Measurements from ENCODE around the gene RGS19.

Gene RGS19

DNA sequence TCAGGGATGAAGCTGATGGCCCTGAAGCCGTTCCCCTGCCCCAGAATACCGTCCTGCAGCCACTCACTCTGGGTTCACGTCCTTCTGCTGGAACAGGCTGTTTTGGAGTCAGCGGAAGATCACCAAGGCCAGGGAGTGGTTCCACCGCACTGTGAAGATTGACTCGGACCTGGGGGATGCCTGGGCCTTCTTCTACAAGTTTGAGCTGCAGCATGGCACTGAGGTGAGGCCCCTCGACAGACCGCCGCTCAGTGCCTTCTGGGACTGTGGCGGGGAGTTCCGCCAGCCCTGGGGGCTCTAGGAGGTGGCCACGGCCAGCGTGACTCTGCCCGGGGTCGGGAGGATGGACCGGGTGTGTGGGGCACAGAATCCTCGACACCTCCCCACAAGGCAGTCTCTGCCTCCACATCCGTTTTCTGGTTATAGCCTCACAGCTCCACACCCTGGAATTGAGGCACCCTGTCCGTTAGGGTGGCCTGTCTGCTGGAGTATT lies 47.5 kb downstream of the RGS19 start:
- no peaks in the 10 kb centered on the region for H3K27me3 ChIP-seq (replicated peaks in 2 of 5; ENCODE audit: control insufficient read depth in 4 of 5, insufficient read depth in 5 of 5, low read length in 4 of 5)
- WGBS (ENCODE audit: insufficient coverage) = 98% methylated on average over 19 of the region's 19 CpGs
- DNase-seq = no peak
- CTCF ChIA-PET = interaction anchor here (1.0 to 1.2 kb wide), 3 partner anchors 10 to 20 kb away, joined by 3 to 5 read pairs (median 3); no protein-coding TSS in a partner anchor
- H3K4me1 ChIP-seq (ENCODE audit: control extremely low read depth in 1 of 4, control insufficient read depth in 4 of 4, insufficient read depth in 4 of 4, low read length in 3 of 4) = peaks cover 0 to 16% (median 8%) of the 10 kb centered on the region in 4 experiments
- no peak overlapping the region for H3K4me3 ChIP-seq (ENCODE audit: control insufficient read depth in 1 of 7, extremely low read depth in 1 of 7, insufficient read depth in 4 of 7, low read depth in 2 of 7, low read length in 6 of 7)
- POLR2A ChIA-PET = no interaction called here
- no peak overlapping the region for H3K27ac ChIP-seq (ENCODE audit: insufficient read depth in 1 of 2, low read depth in 1 of 2, low read length in 2 of 2, poor library complexity in 1 of 2, severe bottlenecking in 2 of 2)
- no peaks in the 10 kb centered on the region for H3K9me3 ChIP-seq (ENCODE audit: control extremely low read depth in 1 of 5, control insufficient read depth in 4 of 5, insufficient read depth in 2 of 5, low read depth in 1 of 5, low read length in 4 of 5)
- H3K36me3 ChIP-seq (ENCODE audit: control insufficient read depth in 4 of 4, insufficient read depth in 4 of 4, low read length in 3 of 4) = peaks cover 17 to 75% (median 71%) of the 10 kb centered on the region in 4 experiments

DNA sequence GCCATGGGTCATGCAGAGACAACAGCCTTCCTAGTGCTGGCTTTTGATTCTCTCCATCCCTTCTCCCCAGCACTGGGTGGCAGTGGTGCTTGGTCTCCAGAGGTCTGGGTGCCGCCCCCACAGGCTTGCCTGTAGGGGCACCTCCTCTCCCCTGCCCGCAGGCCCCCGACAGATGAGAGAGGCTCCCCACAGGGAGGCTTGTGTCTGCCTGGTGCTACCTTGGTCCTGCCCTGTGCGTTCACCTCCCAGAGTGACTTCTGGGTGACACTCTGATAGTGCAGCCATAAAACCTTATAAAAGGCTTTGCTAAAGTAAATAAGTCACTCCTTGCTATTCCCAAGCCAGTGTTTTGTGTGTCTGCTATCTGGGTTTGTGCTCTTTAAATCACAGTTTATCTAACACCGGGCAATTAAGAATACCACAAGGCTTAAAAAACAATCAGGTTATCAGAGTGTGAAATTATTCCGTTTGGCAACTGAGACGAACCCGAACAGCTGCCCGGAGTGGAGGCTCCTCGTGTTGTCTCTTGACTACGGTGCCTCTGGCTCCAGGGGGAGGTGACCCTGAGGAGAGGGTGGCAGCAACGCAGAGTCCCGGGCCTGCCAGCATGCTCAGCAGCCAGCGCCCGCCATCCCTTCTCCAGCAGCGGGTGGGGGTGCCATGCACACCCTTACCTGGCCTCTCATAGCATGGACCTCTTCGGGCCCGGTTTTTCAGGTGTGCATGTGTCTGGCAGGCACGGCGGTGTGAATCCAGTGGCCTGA lies 48.8 kb downstream of the RGS19 start:
- peaks cover 20 to 88% (median 76%) of the 10 kb centered on the region in 4 experiments for H3K36me3 ChIP-seq (ENCODE audit: control insufficient read depth in 4 of 4, insufficient read depth in 4 of 4, low read length in 3 of 4)
- no peak overlapping the region for H3K4me3 ChIP-seq (ENCODE audit: control insufficient read depth in 1 of 7, extremely low read depth in 1 of 7, insufficient read depth in 4 of 7, low read depth in 2 of 7, low read length in 6 of 7)
- ChIA-PET POLR2A (no interaction called here), CTCF (interaction anchor here (1.0 to 1.2 kb wide), 2 partner anchors 9 to 22 kb away, joined by 3 to 5 read pairs; no protein-coding TSS in a partner anchor)
- no peak overlapping the region for H3K27ac ChIP-seq (ENCODE audit: insufficient read depth in 1 of 2, low read depth in 1 of 2, low read length in 2 of 2, poor library complexity in 1 of 2, severe bottlenecking in 2 of 2)
- H3K4me1 ChIP-seq (ENCODE audit: control extremely low read depth in 1 of 4, control insufficient read depth in 4 of 4, insufficient read depth in 4 of 4, low read length in 3 of 4) = peaks cover 0 to 3% (median 0%) of the 10 kb centered on the region in 4 experiments
- WGBS (ENCODE audit: insufficient coverage) = 96% methylated on average over 19 of the region's 20 CpGs
- DNase-seq = no peak
- H3K9me3 ChIP-seq (ENCODE audit: control extremely low read depth in 1 of 5, control insufficient read depth in 4 of 5, insufficient read depth in 2 of 5, low read depth in 1 of 5, low read length in 4 of 5) = no peaks in the 10 kb centered on the region
- no peaks in the 10 kb centered on the region for H3K27me3 ChIP-seq (replicated peaks in 2 of 5; ENCODE audit: control insufficient read depth in 4 of 5, insufficient read depth in 5 of 5, low read length in 4 of 5)

DNA sequence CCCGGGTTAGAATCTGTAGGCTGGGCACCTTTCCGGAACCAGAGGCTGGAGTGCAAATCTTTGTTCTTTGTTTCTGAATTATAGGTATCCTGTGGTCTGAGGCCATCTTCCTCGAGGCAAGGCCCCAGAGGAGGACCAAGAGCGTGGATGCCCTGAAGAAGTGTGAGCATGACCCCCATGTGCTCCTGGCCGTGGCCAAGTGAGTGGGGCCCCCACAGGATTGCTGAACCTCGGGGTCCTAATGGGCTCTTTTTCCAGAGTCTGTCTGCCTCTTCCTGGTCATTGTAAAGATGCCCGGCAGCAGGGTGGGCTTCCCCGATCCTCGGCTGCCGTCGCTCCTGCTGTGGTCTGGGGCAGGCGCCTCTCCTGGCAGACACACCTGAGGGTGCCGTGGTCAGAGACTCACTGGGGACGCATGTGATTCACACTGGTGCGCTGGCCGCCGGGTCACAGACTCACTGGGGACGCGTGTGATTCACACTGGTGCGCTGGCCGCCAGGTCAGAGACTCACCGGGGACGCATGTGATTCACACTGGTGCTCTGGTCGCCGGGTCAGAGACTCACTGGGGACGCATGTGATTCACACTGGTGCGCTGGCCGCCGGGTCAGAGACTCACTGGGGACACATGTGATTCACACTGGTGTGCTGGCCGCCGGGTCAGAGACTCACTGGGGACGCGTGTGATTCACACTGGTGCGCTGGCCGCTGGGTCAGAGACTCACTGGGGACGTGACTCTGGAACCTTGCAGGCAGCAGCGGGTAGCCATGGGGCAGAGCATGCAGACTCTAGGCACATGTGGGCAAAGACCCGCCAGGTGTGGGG lies 49.8 kb downstream of the RGS19 start:
- H3K4me3 ChIP-seq (ENCODE audit: control insufficient read depth in 1 of 7, extremely low read depth in 1 of 7, insufficient read depth in 4 of 7, low read depth in 2 of 7, low read length in 6 of 7) = no peak overlapping the region
- ChIA-PET CTCF (interaction anchor here (1.0 to 3.1 kb wide), 2 partner anchors 9 to 10 kb away, joined by 3 to 16 read pairs; no protein-coding TSS in a partner anchor), POLR2A (no interaction called here)
- H3K27me3 ChIP-seq (replicated peaks in 2 of 5; ENCODE audit: control insufficient read depth in 4 of 5, insufficient read depth in 5 of 5, low read length in 4 of 5) = no peaks in the 10 kb centered on the region
- no peak overlapping the region for H3K27ac ChIP-seq (ENCODE audit: insufficient read depth in 1 of 2, low read depth in 1 of 2, low read length in 2 of 2, poor library complexity in 1 of 2, severe bottlenecking in 2 of 2)
- no peaks in the 10 kb centered on the region for H3K9me3 ChIP-seq (ENCODE audit: control extremely low read depth in 1 of 5, control insufficient read depth in 4 of 5, insufficient read depth in 2 of 5, low read depth in 1 of 5, low read length in 4 of 5)
- H3K36me3 ChIP-seq (ENCODE audit: control insufficient read depth in 4 of 4, insufficient read depth in 4 of 4, low read length in 3 of 4) = peaks cover 26 to 93% (median 81%) of the 10 kb centered on the region in 4 experiments
- WGBS (ENCODE audit: insufficient coverage) = 98% methylated on average over 37 of the region's 38 CpGs
- no peak for DNase-seq
- H3K4me1 ChIP-seq (ENCODE audit: control extremely low read depth in 1 of 4, control insufficient read depth in 4 of 4, insufficient read depth in 4 of 4, low read length in 3 of 4) = no peaks in the 10 kb centered on the region

DNA sequence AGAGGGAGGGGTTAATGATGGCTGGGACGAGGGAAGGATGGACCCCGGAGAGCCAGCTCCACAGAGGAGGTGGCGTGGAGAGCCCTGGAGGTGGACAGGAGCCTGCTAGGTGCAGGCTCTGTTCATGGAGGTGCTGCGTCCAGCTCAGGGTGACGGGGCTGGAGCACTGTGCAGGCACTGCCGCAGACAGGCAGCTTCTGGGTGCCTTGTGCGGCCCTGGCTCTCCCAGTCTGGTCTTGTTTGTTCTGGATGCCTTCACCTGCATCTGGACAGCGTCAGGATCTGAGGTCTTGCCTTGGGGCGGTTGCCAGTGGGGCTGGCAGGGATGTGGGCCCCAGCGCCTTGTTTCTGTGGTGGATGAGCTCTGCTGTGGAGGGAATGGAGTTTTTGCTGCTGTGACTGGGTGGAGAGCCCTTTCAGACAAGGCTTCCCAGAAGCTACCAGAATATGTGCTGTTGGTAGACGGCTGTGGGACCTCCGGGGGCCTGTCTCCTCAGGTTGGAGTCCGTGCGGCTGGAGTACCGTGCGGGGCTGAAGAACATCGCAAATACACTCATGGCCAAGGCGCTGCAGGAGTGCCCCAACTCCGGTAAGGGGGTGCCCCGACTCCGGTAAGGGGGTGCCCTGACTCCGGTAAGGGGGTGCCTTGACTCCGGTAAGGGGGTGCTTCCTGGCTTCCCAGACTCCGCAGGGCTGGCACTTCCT lies 51.2 kb downstream of the RGS19 start:
- ChIA-PET POLR2A (interaction anchor here (0.5 kb wide), 1 partner anchor 31 kb away, joined by 5 read pairs; no protein-coding TSS in a partner anchor), CTCF (interaction anchor here (1.4 to 3.1 kb wide), 2 partner anchors 10 to 29 kb away, joined by 5 to 16 read pairs; no protein-coding TSS in a partner anchor)
- Histone ChIP-seq H3K9me3 (ENCODE audit: control extremely low read depth in 1 of 5, control insufficient read depth in 4 of 5, insufficient read depth in 2 of 5, low read depth in 1 of 5, low read length in 4 of 5) (no peaks in the 10 kb centered on the region), H3K36me3 (ENCODE audit: control insufficient read depth in 4 of 4, insufficient read depth in 4 of 4, low read length in 3 of 4) (peaks cover 30 to 95% (median 85%) of the 10 kb centered on the region in 4 experiments), H3K4me1 (ENCODE audit: control extremely low read depth in 1 of 4, control insufficient read depth in 4 of 4, insufficient read depth in 4 of 4, low read length in 3 of 4) (no peaks in the 10 kb centered on the region), H3K27ac (ENCODE audit: insufficient read depth in 1 of 2, low read depth in 1 of 2, low read length in 2 of 2, poor library complexity in 1 of 2, severe bottlenecking in 2 of 2) (no peak overlapping the region), H3K27me3 (replicated peaks in 2 of 5; ENCODE audit: control insufficient read depth in 4 of 5, insufficient read depth in 5 of 5, low read length in 4 of 5) (no peaks in the 10 kb centered on the region), H3K4me3 (ENCODE audit: control insufficient read depth in 1 of 7, extremely low read depth in 1 of 7, insufficient read depth in 4 of 7, low read depth in 2 of 7, low read length in 6 of 7) (no peak overlapping the region)
- WGBS (ENCODE audit: insufficient coverage) = 98% methylated on average over 17 of the region's 24 CpGs
- no peak for DNase-seq

DNA sequence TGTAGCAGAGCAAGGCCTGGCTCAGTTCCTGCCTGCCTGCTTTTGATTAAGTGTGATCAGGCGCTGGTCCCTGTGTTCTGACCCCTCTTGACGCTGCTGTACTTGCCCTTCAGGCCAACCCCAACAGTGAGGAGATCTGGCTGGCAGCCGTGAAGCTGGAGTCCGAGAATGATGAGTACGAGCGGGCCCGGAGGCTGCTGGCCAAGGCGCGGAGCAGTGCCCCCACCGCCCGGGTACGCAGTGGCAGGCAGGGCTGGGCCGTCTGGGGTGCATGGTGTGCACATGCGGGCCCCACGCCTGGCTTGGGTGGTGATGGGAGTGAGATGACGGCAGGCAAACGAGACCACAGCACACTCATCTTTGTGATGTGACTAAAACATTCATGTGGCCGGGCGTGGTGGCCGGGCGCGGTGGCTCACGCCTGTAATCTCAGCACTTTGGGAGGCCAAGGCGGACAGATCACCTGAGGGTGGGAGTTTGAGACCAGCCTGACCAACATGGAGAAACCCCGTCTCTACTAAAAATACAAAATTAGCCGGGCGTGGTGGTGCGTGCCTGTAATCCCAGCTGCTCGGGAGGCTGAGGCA lies 53.4 kb downstream of the RGS19 start:
- 89% methylated on average over 24 of the region's 29 CpGs for WGBS (ENCODE audit: insufficient coverage)
- DNase-seq = no peak
- Histone ChIP-seq H3K27me3 (replicated peaks in 2 of 5; ENCODE audit: control insufficient read depth in 4 of 5, insufficient read depth in 5 of 5, low read length in 4 of 5) (no peaks in the 10 kb centered on the region), H3K9me3 (ENCODE audit: control extremely low read depth in 1 of 5, control insufficient read depth in 4 of 5, insufficient read depth in 2 of 5, low read depth in 1 of 5, low read length in 4 of 5) (no peaks in the 10 kb centered on the region), H3K36me3 (ENCODE audit: control insufficient read depth in 4 of 4, insufficient read depth in 4 of 4, low read length in 3 of 4) (peaks cover 31 to 97% (median 83%) of the 10 kb centered on the region in 4 experiments), H3K4me1 (ENCODE audit: control extremely low read depth in 1 of 4, control insufficient read depth in 4 of 4, insufficient read depth in 4 of 4, low read length in 3 of 4) (no peaks in the 10 kb centered on the region), H3K27ac (ENCODE audit: insufficient read depth in 1 of 2, low read depth in 1 of 2, low read length in 2 of 2, poor library complexity in 1 of 2, severe bottlenecking in 2 of 2) (no peak overlapping the region), H3K4me3 (ENCODE audit: control insufficient read depth in 1 of 7, extremely low read depth in 1 of 7, insufficient read depth in 4 of 7, low read depth in 2 of 7, low read length in 6 of 7) (no peak overlapping the region)
- POLR2A ChIA-PET = no interaction called here
- CTCF ChIA-PET = interaction anchor here (3.1 kb wide), 1 partner anchor 12 kb away, joined by 16 read pairs; no protein-coding TSS in a partner anchor

DNA sequence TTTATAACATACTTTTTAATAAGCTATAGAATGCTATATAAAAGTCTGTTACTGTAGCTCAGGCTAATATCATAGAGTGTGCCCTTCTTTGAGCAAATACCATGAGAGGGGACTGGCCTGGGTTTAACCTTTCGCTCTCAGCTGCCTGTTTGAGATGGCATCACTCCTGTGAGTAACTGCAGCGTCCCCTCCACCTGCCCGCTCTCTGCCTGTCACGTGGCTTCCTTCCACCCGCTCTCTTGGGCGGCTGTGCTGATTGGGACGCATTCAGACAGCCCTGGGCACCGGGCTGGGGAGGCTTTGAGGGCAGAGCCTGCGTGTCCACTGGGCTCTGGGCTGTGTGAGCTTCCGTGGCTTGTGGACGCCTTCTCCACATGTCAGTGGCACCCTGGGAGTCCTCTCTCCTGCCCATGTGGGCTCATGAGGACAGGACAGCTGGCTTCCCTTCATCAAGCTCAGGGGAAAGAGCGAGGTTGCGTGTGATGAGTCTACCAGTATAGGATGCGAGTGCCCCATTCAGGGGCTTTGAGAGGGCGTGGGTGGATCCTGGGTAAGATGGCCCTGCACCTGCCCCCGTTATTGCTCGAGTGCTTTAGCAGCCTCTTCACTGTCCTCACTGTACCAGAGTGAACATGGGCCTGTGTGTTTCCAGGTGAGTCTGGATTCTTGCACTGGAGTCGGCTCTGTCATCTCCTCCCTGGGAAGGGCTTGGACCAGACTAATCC lies 54.1 kb downstream of the RGS19 start:
- over 99% methylated on average over 12 of the region's 18 CpGs for WGBS (ENCODE audit: insufficient coverage)
- H3K27me3 ChIP-seq (replicated peaks in 2 of 5; ENCODE audit: control insufficient read depth in 4 of 5, insufficient read depth in 5 of 5, low read length in 4 of 5) = no peaks in the 10 kb centered on the region
- DNase-seq = no peak
- CTCF ChIA-PET = no interaction called here
- no peaks in the 10 kb centered on the region for H3K4me1 ChIP-seq (ENCODE audit: control extremely low read depth in 1 of 4, control insufficient read depth in 4 of 4, insufficient read depth in 4 of 4, low read length in 3 of 4)
- POLR2A ChIA-PET = no interaction called here
- peaks cover 31 to 96% (median 77%) of the 10 kb centered on the region in 4 experiments for H3K36me3 ChIP-seq (ENCODE audit: control insufficient read depth in 4 of 4, insufficient read depth in 4 of 4, low read length in 3 of 4)
- H3K27ac ChIP-seq (ENCODE audit: insufficient read depth in 1 of 2, low read depth in 1 of 2, low read length in 2 of 2, poor library complexity in 1 of 2, severe bottlenecking in 2 of 2) = no peak overlapping the region
- no peaks in the 10 kb centered on the region for H3K9me3 ChIP-seq (ENCODE audit: control extremely low read depth in 1 of 5, control insufficient read depth in 4 of 5, insufficient read depth in 2 of 5, low read depth in 1 of 5, low read length in 4 of 5)
- H3K4me3 ChIP-seq (ENCODE audit: control insufficient read depth in 1 of 7, extremely low read depth in 1 of 7, insufficient read depth in 4 of 7, low read depth in 2 of 7, low read length in 6 of 7) = no peak overlapping the region
